Endometrium (tissue), 2 donors: ENCODE measurements around the gene ICAM2.

Experiments
- FAIRE-seq: peaks from 2 replicates; lab custom pipeline; 2012; peaks lifted over from hg19 to GRCh38; lab: Jason Lieb, UNC
- donor health status: control.
- donor health status: control.

The ICAM2 gene

GRCh38 chr17:63973930-63974593 lies 46.4 kb downstream of the ICAM2 start:
- no peak for FAIRE-seq

GRCh38 chr17:63973247-63973646 lies 47.2 kb downstream of the ICAM2 start:
- FAIRE-seq: no peak

GRCh38 chr17:63972796-63973195 lies 47.6 kb downstream of the ICAM2 start, which contains the start of gene SCN4A:
Gene SCN4A, minus strand, starts transcription at chr17:63972918. Its CDS starts 77 bp downstream, at chr17:63972841.
- FAIRE-seq: no peak

GRCh38 chr17:63969278-63969677 lies 51.2 kb downstream of the ICAM2 start:
- FAIRE-seq: no peak

- no peak for FAIRE-seq
Measured at GRCh38 chr17:63967953-63968352, 52.5 kb downstream of the ICAM2 start.

- no peak for FAIRE-seq
Measured at GRCh38 chr17:63966646-63967264, 53.7 kb downstream of the ICAM2 start.

GRCh38 chr17:63963123-63963522 lies 57.3 kb downstream of the ICAM2 start:
- no peak for FAIRE-seq

- no peak for FAIRE-seq
Measured at GRCh38 chr17:63962298-63962744, 58.1 kb downstream of the ICAM2 start.

GRCh38 chr17:63961355-63962212 lies 58.8 kb downstream of the ICAM2 start:
- no peak for FAIRE-seq

- FAIRE-seq: no peak
Measured at GRCh38 chr17:63960430-63960829, 60.0 kb downstream of the ICAM2 start.

GRCh38 chr17:63960006-63960405 lies 60.4 kb downstream of the ICAM2 start:
- FAIRE-seq: no peak

GRCh38 chr17:63956296-63956920 lies 64.0 kb downstream of the ICAM2 start:
- no peak for FAIRE-seq

GRCh38 chr17:63955791-63956190 lies 64.6 kb downstream of the ICAM2 start:
- no peak for FAIRE-seq

GRCh38 chr17:63955232-63955631 lies 65.2 kb downstream of the ICAM2 start:
- no peak for FAIRE-seq

- no peak for FAIRE-seq
Measured at GRCh38 chr17:63954402-63955063, 65.9 kb downstream of the ICAM2 start.
